Measurements from ENCODE around the gene RBPJL. TPM values are rescaled to one million over a fixed set of nuclear protein-coding genes. Genes with fewer than 3 reads are reported as not detected.

Gene RBPJL
- total and polyA plus RNA-seq, 7 donors = 0.04 to 0.22 (median 0.04) TPM; not detected in 4

DNA sequence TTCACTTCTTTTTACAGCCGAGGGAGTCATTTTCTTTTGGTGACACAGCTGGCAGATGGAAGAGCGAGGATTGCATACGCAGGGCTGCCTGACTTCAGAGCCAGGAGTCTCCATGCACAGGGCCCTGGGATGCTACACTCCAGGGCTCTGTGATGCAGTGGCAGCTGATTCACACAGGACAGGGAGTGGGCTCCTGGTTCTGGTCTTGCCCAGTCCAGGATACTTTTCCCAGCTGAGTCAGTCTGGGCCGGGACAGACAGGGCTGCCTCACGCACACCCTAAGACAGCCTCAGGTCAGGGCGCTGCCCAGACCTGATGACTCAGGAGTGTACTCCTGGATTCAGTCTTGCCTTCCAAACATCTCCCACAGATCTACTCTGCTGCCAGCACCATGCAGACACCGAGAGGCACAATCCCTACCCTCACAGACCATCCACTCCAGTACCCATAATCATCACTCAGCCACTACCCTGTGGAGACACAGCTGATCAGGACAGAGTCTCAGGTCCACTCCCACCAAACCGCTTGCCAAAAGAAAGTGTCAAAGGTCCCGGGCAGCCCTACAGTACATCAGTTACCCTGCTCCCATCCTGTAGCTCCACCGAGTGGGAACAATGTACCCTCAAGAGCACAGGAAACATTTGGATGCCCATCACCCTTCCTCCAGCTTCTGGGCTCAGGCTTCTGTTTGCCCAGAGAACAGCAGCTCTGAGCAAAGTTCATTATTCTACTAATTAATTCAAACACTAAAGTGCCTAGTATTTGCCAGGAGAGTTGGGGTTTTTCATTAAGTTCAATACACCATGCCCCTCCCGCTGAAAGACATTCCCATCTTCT lies 30.1 kb downstream of the RBPJL start:
- Histone ChIP-seq H3K9me3 (no peaks in the 10 kb centered on the region), H3K4me3 (peak overlapping the region; percentile 33), H3K4me1 (peaks cover 61% of the 10 kb centered on the region), H3K27me3 (ENCODE audit: insufficient read depth in 3 of 3, low read length in 2 of 3) (no peaks in the 10 kb centered on the region), H3K27ac (peak overlapping the region; percentile 94), H3K36me3 (ENCODE audit: insufficient read depth in 1 of 2, low read depth in 1 of 2) (peaks cover 0 to 57% of the 10 kb centered on the region in 2 donors)
- intact Hi-C loops (cut with DNase I) = no loop called here
- TF ChIP-seq, protein P1, sequence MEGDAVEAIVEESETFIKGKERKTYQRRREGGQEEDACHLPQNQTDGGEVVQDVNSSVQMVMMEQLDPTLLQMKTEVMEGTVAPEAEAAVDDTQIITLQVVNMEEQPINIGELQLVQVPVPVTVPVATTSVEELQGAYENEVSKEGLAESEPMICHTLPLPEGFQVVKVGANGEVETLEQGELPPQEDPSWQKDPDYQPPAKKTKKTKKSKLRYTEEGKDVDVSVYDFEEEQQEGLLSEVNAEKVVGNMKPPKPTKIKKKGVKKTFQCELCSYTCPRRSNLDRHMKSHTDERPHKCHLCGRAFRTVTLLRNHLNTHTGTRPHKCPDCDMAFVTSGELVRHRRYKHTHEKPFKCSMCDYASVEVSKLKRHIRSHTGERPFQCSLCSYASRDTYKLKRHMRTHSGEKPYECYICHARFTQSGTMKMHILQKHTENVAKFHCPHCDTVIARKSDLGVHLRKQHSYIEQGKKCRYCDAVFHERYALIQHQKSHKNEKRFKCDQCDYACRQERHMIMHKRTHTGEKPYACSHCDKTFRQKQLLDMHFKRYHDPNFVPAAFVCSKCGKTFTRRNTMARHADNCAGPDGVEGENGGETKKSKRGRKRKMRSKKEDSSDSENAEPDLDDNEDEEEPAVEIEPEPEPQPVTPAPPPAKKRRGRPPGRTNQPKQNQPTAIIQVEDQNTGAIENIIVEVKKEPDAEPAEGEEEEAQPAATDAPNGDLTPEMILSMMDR (IDR thresholded peaks at IDR 0.05) = no peak
- WGBS, 3 donors = 43 to 67% (median 48%) methylated on average over 11 of the region's 11 CpGs
- DNase-seq (peak; percentile 73 to 87), ATAC-seq (peak; percentile 69 to 81 (median 76))

DNA sequence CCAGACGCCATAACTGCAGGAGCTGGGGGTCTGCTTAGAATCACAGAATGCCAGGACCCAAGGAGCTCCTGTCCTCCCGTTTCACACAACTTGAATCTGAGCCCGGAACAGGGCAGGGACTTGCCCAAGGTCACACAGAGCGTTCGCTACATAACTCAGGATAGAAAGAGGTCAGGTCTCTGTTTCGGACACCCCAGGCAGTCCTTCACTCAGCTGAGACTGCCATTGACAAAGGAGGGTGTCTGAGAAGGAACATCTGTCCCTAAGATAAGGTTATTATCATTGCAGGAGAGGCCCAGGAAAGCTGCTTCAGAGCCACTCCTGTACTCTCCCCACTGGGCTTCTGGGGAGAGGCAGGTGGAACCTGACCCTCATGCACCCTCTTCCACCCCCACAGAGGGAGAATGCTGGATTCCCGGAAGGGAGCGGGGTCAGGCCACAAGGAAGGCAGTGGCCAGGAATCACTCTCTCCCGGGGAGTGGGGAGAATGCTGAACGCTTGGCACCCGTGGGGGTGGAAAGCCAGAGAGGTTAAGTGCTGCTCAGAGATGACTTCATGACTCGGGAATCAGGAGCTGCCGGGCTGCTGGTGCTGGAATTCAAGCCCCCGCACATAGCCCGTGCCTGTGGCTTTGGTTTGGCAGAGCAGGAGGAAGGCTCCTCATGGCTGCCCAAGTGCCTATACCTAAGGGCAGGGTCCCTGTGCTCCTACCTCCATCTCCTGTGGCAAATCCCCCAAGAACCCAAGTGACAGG lies 30.9 kb downstream of the RBPJL start:
- Histone ChIP-seq H3K27me3 (ENCODE audit: insufficient read depth in 3 of 3, low read length in 2 of 3) (no peaks in the 10 kb centered on the region), H3K4me1 (peaks cover 65% of the 10 kb centered on the region), H3K9me3 (no peaks in the 10 kb centered on the region), H3K36me3 (ENCODE audit: insufficient read depth in 1 of 2, low read depth in 1 of 2) (peaks cover 0 to 49% of the 10 kb centered on the region in 2 donors), H3K27ac (peak overlapping the region; percentile 94), H3K4me3 (peak overlapping the region; percentile 33)
- intact Hi-C loops (cut with DNase I) = no loop called here
- WGBS, 3 donors = 28 to 38% (median 36%) methylated on average over 15 of the region's 15 CpGs
- TF ChIP-seq, protein P1 (IDR thresholded peaks at IDR 0.05) = no peak
- peak; percentile 23 to 64 (median 51) for ATAC-seq
- peak; percentile 64 to 67 for DNase-seq

DNA sequence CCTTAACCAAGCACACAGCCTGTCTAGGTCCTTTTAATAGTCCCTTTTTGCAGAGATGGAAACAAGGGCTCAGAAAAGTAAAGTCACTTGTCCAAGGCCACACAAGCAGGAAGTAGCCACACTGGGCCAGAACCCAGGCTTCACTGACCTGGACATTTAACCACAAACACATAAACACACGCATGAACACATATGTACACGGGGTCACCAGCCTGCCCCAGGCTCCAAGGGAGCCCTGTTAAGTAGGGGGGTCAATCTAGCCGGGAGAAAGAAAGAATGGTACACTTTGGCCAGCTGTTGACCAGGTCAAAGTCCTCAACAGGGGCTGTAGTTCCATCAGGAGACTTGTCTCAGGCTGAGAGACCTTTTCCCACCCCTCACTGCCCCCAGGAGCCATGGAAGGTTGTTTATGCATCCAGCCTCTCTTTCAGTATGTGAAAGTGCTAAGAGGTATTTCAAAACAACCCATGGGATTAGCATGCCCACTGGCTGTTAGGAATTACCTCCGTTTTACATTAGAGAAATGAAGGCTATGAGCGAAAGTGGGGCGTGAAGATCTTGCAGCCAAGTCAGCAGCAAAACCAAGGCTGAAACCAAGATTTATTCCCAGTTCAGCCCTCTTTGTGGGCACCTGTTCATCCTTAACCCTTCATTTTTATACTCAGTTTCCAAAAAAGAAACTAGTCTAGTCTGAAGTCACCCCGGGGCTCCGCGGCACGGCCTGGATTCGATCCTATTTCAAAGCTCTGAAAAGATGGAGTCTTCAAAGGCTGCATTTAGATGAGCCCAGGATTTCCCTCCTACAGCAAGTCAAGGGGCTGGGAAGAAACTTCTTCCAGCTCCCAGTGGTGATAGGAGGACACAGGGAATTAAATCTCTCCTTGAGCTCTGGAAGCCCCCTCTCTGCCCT lies 31.7 kb downstream of the RBPJL start:
- H3K4me1 ChIP-seq = peaks cover 66% of the 10 kb centered on the region
- H3K9me3 ChIP-seq = no peaks in the 10 kb centered on the region
- H3K27ac ChIP-seq = peak overlapping the region; percentile 94
- intact Hi-C loops (cut with DNase I) = no loop called here
- TF ChIP-seq, protein P1 (IDR thresholded peaks at IDR 0.05) = no peak
- ATAC-seq (no peak), DNase-seq (peak in 1 of 2 donors; percentile 15)
- peaks cover 0 to 41% of the 10 kb centered on the region in 2 donors for H3K36me3 ChIP-seq (ENCODE audit: insufficient read depth in 1 of 2, low read depth in 1 of 2)
- WGBS, 3 donors = 71 to 80% (median 72%) methylated on average over 11 of the region's 11 CpGs
- no peaks in the 10 kb centered on the region for H3K27me3 ChIP-seq (ENCODE audit: insufficient read depth in 3 of 3, low read length in 2 of 3)
- peak overlapping the region; percentile 33 for H3K4me3 ChIP-seq

DNA sequence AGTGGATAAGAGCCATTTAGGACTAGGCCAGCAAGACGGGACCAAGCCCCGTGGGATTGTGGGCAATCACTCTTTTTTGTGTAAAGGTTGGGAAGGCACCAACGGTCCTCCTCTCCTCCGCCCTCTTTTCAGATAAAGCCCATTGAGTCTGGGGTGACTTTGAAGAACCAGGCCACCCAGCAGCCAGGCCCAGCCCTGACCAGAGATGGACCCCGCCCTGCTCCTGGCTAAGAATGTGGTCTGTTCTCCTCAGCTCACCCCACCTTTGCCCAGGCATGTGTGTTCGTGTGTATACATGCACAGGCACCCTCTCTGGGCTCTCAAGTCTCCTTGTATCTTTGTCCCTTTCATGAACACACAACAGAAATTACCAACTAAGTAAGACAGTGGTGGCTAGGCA lies 32.4 kb downstream of the RBPJL start:
- TF ChIP-seq, protein P1 (IDR thresholded peaks at IDR 0.05) = no peak
- Histone ChIP-seq H3K4me3 (peak overlapping the region; percentile 33), H3K4me1 (peaks cover 72% of the 10 kb centered on the region), H3K9me3 (no peaks in the 10 kb centered on the region), H3K27me3 (ENCODE audit: insufficient read depth in 3 of 3, low read length in 2 of 3) (no peaks in the 10 kb centered on the region), H3K27ac (peak overlapping the region; percentile 94), H3K36me3 (ENCODE audit: insufficient read depth in 1 of 2, low read depth in 1 of 2) (peaks cover 0 to 34% of the 10 kb centered on the region in 2 donors)
- intact Hi-C loops (cut with DNase I) = no loop called here
- DNase-seq = no peak
- ATAC-seq = no peak
- 64 to 72% (median 71%) methylated on average over 6 of the region's 6 CpGs for WGBS, 3 donors
